ENCODE measurements around the gene TMEM165. TPM values are rescaled to one million over a fixed set of nuclear protein-coding genes. Genes with fewer than 3 reads are reported as not detected.

The TMEM165 gene
- total and polyA plus RNA-seq, 9 of the 15 experiments (the other 6 are each of a cell fraction or from before 2014, with no cell fraction given) = 21.3 to 145 (median 96.8) TPM

DNA sequence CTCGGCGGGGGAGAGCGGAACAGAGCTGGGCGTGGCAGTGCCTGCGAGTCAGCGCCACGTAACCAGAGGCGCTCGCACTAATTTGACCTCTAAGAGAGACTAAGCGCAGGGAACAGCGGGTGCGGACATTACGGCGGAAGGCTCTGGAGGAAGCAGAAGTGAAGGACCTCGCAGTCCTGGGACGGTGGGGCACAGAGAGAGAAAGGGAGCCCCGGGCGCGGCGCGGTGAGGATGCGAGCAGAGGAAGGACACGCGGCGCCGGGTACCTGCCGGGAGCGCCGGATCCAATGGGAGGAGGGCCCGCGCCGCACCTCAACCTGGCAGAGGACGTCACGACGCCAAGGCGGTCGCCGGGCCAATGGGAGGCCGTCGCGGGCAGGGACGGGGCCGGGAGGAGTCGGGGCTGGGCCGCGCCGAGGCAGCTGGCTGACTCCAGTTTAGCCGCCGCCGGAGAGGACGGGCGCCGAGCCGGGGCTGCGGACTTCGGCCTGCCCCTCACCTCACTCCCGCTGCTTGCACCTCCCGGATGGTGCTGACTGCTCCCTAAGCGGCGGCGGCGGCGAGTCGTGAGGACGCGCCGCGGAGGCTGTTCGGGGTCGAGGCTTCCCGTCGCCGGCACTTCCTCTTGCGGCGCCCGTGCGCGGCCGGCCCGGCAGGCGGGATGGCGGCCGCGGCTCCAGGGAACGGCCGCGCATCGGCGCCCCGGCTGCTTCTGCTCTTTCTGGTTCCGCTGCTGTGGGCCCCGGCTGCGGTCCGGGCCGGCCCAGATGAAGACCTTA lies at the start of gene TMEM165 (continued):
- TF ChIP-seq PHTF2 (CRISPR knock-in tag; IDR thresholded peaks at IDR 0.05) = no peak
- TF ChIP-seq MTF1 (CRISPR knock-in tag; IDR thresholded peaks at IDR 0.05; ENCODE audit: borderline replicate concordance) = no peak
- TF ChIP-seq, protein P1, sequence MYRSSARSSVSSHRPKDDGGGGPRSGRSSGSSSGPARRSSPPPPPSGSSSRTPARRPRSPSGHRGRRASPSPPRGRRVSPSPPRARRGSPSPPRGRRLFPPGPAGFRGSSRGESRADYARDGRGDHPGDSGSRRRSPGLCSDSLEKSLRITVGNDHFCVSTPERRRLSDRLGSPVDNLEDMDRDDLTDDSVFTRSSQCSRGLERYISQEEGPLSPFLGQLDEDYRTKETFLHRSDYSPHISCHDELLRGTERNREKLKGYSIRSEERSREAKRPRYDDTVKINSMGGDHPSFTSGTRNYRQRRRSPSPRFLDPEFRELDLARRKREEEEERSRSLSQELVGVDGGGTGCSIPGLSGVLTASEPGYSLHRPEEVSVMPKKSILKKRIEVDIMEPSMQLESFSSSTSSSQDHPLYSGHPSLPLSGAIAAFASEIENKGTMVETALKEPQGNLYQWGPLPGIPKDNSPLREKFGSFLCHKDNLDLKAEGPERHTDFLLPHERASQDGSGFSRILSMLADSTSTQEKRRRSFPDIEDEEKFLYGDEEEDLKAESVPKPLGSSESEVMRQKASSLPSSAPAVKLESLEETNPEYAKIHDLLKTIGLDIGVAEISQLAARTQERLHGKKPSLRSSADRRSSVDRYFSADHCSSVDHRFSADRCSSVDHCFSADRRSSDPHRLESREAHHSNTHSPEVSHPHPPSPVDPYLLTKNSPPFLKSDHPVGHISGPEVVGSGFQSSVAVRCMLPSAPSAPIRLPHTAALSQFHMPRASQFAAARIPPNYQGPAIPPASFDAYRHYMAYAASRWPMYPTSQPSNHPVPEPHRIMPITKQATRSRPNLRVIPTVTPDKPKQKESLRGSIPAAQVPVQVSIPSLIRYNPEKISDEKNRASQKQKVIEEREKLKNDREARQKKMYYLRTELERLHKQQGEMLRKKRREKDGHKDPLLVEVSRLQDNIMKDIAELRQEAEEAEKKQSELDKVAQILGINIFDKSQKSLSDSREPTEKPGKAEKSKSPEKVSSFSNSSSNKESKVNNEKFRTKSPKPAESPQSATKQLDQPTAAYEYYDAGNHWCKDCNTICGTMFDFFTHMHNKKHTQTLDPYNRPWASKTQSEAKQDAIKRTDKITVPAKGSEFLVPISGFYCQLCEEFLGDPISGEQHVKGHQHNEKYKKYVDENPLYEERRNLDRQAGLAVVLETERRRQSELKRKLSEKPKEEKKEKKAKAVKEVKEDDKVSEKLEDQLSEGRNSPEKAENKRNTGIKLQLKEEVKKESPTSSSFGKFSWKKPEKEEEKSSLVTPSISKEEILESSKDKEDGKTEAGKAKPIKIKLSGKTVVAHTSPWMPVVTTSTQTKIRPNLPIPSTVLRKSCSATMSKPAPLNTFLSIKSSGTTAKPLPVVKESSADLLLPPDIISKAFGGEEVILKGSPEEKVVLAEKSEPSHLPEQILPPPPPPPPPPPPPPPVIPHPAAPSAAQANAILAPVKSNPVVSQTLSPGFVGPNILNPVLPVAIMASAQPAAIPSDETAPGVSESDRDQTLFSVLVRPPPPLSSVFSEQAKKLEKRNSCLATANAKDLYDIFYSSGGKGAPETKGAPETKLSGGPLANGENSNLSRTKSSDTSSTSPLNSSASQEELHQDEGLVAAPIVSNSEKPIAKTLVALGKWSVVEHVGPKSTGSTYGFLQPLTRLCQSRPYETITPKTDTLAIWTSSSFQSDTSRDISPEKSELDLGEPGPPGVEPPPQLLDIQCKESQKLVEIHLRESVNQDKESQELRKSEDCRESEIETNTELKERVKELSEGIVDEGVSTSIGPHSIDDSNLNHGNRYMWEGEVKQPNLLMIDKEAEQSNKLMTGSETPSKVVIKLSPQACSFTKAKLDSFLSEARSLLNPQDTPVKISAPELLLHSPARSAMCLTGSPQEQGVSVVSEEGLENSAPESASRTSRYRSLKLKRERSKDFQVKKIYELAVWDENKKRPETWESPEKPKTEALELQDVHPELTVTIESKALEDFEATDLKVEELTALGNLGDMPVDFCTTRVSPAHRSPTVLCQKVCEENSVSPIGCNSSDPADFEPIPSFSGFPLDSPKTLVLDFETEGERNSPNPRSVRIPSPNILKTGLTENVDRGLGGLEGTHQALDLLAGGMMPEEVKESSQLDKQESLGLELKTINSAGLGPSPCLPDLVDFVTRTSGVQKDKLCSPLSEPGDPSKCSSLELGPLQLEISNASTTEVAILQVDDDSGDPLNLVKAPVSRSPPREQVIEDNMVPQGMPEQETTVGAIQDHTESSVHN (IDR thresholded peaks at IDR 0.05; ENCODE audit: borderline replicate concordance in 1 of 2, low read depth in 1 of 2) = no peak
- TF ChIP-seq TFAM (CRISPR knock-in tag; conservative IDR thresholded peaks at IDR 0.05) = no peak
- TF ChIP-seq ZNF766 (CRISPR knock-in tag; conservative IDR thresholded peaks at IDR 0.05) = no peak
- TF ChIP-seq TAF9B (IDR thresholded peaks at IDR 0.05; ENCODE audit: partially characterized antibody) = peak; percentile 45
- no peak for TF ChIP-seq ELF1 (tag; IDR thresholded peaks at IDR 0.05)
- no peak for TF ChIP-seq TGIF2 (CRISPR knock-in tag; IDR thresholded peaks at IDR 0.05)
- TF ChIP-seq XRCC4 (IDR thresholded peaks at IDR 0.05; ENCODE audit: extremely low read depth, insufficient read depth, insufficient read length) = no peak
- TF ChIP-seq ADNP (tag; IDR thresholded peaks at IDR 0.05) = no peak
- TF ChIP-seq, protein P2, sequence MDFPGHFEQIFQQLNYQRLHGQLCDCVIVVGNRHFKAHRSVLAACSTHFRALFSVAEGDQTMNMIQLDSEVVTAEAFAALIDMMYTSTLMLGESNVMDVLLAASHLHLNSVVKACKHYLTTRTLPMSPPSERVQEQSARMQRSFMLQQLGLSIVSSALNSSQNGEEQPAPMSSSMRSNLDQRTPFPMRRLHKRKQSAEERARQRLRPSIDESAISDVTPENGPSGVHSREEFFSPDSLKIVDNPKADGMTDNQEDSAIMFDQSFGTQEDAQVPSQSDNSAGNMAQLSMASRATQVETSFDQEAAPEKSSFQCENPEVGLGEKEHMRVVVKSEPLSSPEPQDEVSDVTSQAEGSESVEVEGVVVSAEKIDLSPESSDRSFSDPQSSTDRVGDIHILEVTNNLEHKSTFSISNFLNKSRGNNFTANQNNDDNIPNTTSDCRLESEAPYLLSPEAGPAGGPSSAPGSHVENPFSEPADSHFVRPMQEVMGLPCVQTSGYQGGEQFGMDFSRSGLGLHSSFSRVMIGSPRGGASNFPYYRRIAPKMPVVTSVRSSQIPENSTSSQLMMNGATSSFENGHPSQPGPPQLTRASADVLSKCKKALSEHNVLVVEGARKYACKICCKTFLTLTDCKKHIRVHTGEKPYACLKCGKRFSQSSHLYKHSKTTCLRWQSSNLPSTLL (IDR thresholded peaks at IDR 0.05) = no peak
- TF ChIP-seq ZNF77 (CRISPR knock-in tag; IDR thresholded peaks at IDR 0.05) = no peak
- TF ChIP-seq, protein P3, sequence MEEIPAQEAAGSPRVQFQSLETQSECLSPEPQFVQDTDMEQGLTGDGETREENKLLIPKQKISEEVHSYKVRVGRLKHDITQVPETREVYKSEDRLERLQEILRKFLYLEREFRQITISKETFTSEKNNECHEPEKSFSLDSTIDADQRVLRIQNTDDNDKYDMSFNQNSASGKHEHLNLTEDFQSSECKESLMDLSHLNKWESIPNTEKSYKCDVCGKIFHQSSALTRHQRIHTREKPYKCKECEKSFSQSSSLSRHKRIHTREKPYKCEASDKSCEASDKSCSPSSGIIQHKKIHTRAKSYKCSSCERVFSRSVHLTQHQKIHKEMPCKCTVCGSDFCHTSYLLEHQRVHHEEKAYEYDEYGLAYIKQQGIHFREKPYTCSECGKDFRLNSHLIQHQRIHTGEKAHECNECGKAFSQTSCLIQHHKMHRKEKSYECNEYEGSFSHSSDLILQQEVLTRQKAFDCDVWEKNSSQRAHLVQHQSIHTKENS (CRISPR knock-in tag; IDR thresholded peaks at IDR 0.05) = no peak
- TF ChIP-seq ATF1 (CRISPR knock-in tag; IDR thresholded peaks at IDR 0.05) = no peak
- peak; percentile 97 for TF ChIP-seq ATF1 (tag; IDR thresholded peaks at IDR 0.05)
- no peak for TF ChIP-seq MXI1 (IDR thresholded peaks at IDR 0.05; ENCODE audit: low read depth, low read length)
- TF ChIP-seq PHB2 (IDR thresholded peaks at IDR 0.05; ENCODE audit: low read depth) = no peak
- peak; percentile 73; the same call in 1 of the 2 replicates for TF ChIP-seq ZBTB1 (CRISPR knock-in tag; IDR thresholded peaks at IDR 0.05; ENCODE audit: borderline replicate concordance, low read depth)
